Omental fat pad (tissue), 4 donors: ENCODE measurements around the gene TGM1. TPM values are rescaled to one million over a fixed set of nuclear protein-coding genes. Genes with fewer than 3 reads are reported as not detected.

Experiments used
- ATAC-seq: fragments of 150-250 bp; one replicate; pipeline ENCODE4 v1.9.1; 2016; ENCODE audit warnings: mild to moderate bottlenecking, moderate library complexity; ENCODE audit not compliant: low FRiP score
- DNase-seq: peaks from one replicate; pipeline ENCODE4 v3.0.0-alpha.2; 2019; ENCODE audit warnings: low spot score
- CTCF ChIP-seq, 3 donors: fragments of 450-650 bp; IDR thresholded peaks; one replicate each; pipeline ENCODE4 v1.5.1; 2016 to 2017; ENCODE audit warnings: antibody characterized with exemption in 3 of 3, mild to moderate bottlenecking in 3 of 3, moderate library complexity in 2 of 3
- total RNA-seq, 4 donors: library from RNA; depleted of rRNA; stranded (reverse); fragments of >200 nt; gene quantifications; one replicate each; pipeline ENCODE4 v1.1.0, GENCODE V29; 2016

The TGM1 gene
- 100 to 1,000 TPM in 2 of 4 donors, 10 to 100 TPM in 1, 1 to 10 TPM in 1; 2.0 to 114 (median 79.1) TPM for total RNA-seq

- ATAC-seq (no peak), DNase-seq (no peak)
- TF ChIP-seq CTCF (IDR thresholded peaks at IDR 0.05), result no peak
Observed at GRCh38 chr14:24262821-24263733, at the start of gene TGM1. TSS of gene TGM1 (minus strand) at chr14:24263177. CDS start at chr14:24262352, 825 bp downstream.

GRCh38 chr14:24311837-24312615 lies 49.0 kb upstream of the TGM1 start:
- TF ChIP-seq CTCF (IDR thresholded peaks at IDR 0.05), result no peak
- ATAC-seq (no peak), DNase-seq (no peak)

- DNase-seq, result no peak
- peak; percentile 66 for ATAC-seq
- TF ChIP-seq CTCF (IDR thresholded peaks at IDR 0.05), result no peak
Observed at GRCh38 chr14:24310646-24311604, 47.9 kb upstream of the TGM1 start, which contains the start of gene LTB4R. TSS of gene LTB4R (plus strand) at chr14:24311502. CDS start at chr14:24315652, 4,150 bp downstream.

GRCh38 chr14:24310265-24310645 lies 47.3 kb upstream of the TGM1 start:
- DNase-seq (no peak), ATAC-seq (no peak)
- TF ChIP-seq CTCF (IDR thresholded peaks at IDR 0.05), result no peak

- TF ChIP-seq CTCF (IDR thresholded peaks at IDR 0.05), result no peak
- DNase-seq (no peak), ATAC-seq (no peak)
Observed at GRCh38 chr14:24309538-24310264, 46.7 kb upstream of the TGM1 start, which contains the start of gene LTB4R2. TSS of gene LTB4R2 (plus strand) at chr14:24310140. CDS start at chr14:24310665, 525 bp downstream.
